DMS 273 (cell line): ENCODE data around the gene CNTNAP5.

Source experiments
- DNase-seq: peaks from one replicate; lab custom pipeline; 2025; ENCODE audit not compliant: unreplicated experiment; lab: John Stamatoyannopoulos, UW

CNTNAP5 gene

GRCh38 chr2:124604940-124605339 is 579.9 kb downstream of the CNTNAP5 start:
- DNase-seq = no peak

- no peak for DNase-seq
Observed at GRCh38 chr2:124607679-124608078, 582.6 kb downstream of the CNTNAP5 start.

- no peak for DNase-seq
Observed at GRCh38 chr2:124609667-124610066, 584.6 kb downstream of the CNTNAP5 start.

- DNase-seq = no peak
Observed at GRCh38 chr2:124610141-124610540, 585.1 kb downstream of the CNTNAP5 start.

GRCh38 chr2:124610866-124611265 is 585.8 kb downstream of the CNTNAP5 start:
- DNase-seq = no peak

GRCh38 chr2:124623560-124623959 is 598.5 kb downstream of the CNTNAP5 start:
- no peak for DNase-seq

- no peak for DNase-seq
Observed at GRCh38 chr2:124625561-124625960, 600.5 kb downstream of the CNTNAP5 start.

GRCh38 chr2:124626993-124627392 is 601.9 kb downstream of the CNTNAP5 start:
- no peak for DNase-seq

GRCh38 chr2:124633812-124634211 is 608.7 kb downstream of the CNTNAP5 start:
- DNase-seq = no peak

GRCh38 chr2:124639524-124639923 is 614.4 kb downstream of the CNTNAP5 start:
- DNase-seq = no peak

GRCh38 chr2:124640221-124640750 is 615.2 kb downstream of the CNTNAP5 start:
- DNase-seq = no peak

- no peak for DNase-seq
Observed at GRCh38 chr2:124646166-124646815, 621.2 kb downstream of the CNTNAP5 start.

GRCh38 chr2:124647245-124647644 is 622.2 kb downstream of the CNTNAP5 start:
- DNase-seq = no peak

- DNase-seq = no peak
Observed at GRCh38 chr2:124647663-124648062, 622.6 kb downstream of the CNTNAP5 start.

- no peak for DNase-seq
Observed at GRCh38 chr2:124649001-124649400, 623.9 kb downstream of the CNTNAP5 start.

GRCh38 chr2:124652099-124652498 is 627.0 kb downstream of the CNTNAP5 start:
- DNase-seq = no peak

- no peak for DNase-seq
Observed at GRCh38 chr2:124658373-124658772, 633.3 kb downstream of the CNTNAP5 start.

GRCh38 chr2:124661558-124661957 is 636.5 kb downstream of the CNTNAP5 start:
- no peak for DNase-seq

GRCh38 chr2:124662946-124663644 is 638.0 kb downstream of the CNTNAP5 start:
- no peak for DNase-seq

- DNase-seq = no peak
Observed at GRCh38 chr2:124663645-124663997, 638.5 kb downstream of the CNTNAP5 start.

- no peak for DNase-seq
Observed at GRCh38 chr2:124664363-124664762, 639.3 kb downstream of the CNTNAP5 start.

- DNase-seq = no peak
Observed at GRCh38 chr2:124666976-124667375, 641.9 kb downstream of the CNTNAP5 start.

- DNase-seq = no peak
Observed at GRCh38 chr2:124668161-124668560, 643.1 kb downstream of the CNTNAP5 start.
